ENCODE results near the gene GKN1. TPM values are rescaled to one million over a fixed set of nuclear protein-coding genes. Genes with fewer than 3 reads are reported as not detected.

The GKN1 gene
- total RNA-seq, 2 experiments from 2014 or later = not detected

GRCh38 chr2:69010437-69011194 is 36.2 kb downstream of the GKN1 start:
- H4K20me1 ChIP-seq (ENCODE audit: insufficient read depth, low read length) = no peaks in the 10 kb centered on the region
- TF ChIP-seq EZH2phosphoT487 (IDR thresholded peaks at IDR 0.05; ENCODE audit: borderline replicate concordance, low read depth, low read length) = no peak
- TF ChIP-seq CTCF (conservative IDR thresholded peaks at IDR 0.05; ENCODE audit: low read length) = no peak
- no peak overlapping the region for H3K4me2 ChIP-seq (ENCODE audit: low read length)
- H3K79me2 ChIP-seq (ENCODE audit: insufficient read depth, low read depth, low read length) = no peaks in the 10 kb centered on the region
- CTCF ChIA-PET (ENCODE audit: unreplicated experiment) = no interaction called here
- no peaks in the 10 kb centered on the region for H3K4me1 ChIP-seq (ENCODE audit: insufficient read depth, low read length, poor library complexity, severe bottlenecking)
- intact Hi-C loops (cut with micrococcal nuclease; ENCODE audit: unreplicated experiment) = no loop called here
- H3K9me3 ChIP-seq (ENCODE audit: low read length) = no peaks in the 10 kb centered on the region
- no peaks in the 10 kb centered on the region for H3K9me2 ChIP-seq (ENCODE audit: insufficient read depth, low read length)
- no peak overlapping the region for H3K27ac ChIP-seq (ENCODE audit: low read depth, low read length, poor library complexity, severe bottlenecking)
- BruUV-seq (replicated peaks) = no TSS peak
- no peak overlapping the region for H3K4me3 ChIP-seq (ENCODE audit: low read depth, low read length, poor library complexity, severe bottlenecking)
- H3K36me3 ChIP-seq (ENCODE audit: insufficient read depth, low read length) = no peaks in the 10 kb centered on the region
- POLR2A ChIA-PET = interaction anchor here (0.5 kb wide), 1 partner anchor 248 kb away, joined by 3 read pairs; no protein-coding TSS in a partner anchor
- DNase-seq (ENCODE audit: low spot score) = no peak
- H2AFZ ChIP-seq (ENCODE audit: low read length) = no peak overlapping the region

GRCh38 chr2:69011611-69012157 is 37.2 kb downstream of the GKN1 start:
- ChIA-PET CTCF (ENCODE audit: unreplicated experiment) (interaction anchor here (0.6 kb wide), 1 partner anchor 216 kb away, joined by 3 read pairs; no protein-coding TSS in a partner anchor), POLR2A (no interaction called here)
- Histone ChIP-seq H3K79me2 (ENCODE audit: insufficient read depth, low read depth, low read length) (no peaks in the 10 kb centered on the region), H3K4me3 (ENCODE audit: low read depth, low read length, poor library complexity, severe bottlenecking) (no peak overlapping the region), H3K4me1 (ENCODE audit: insufficient read depth, low read length, poor library complexity, severe bottlenecking) (no peaks in the 10 kb centered on the region), H3K9me3 (ENCODE audit: low read length) (no peaks in the 10 kb centered on the region), H3K4me2 (ENCODE audit: low read length) (no peak overlapping the region), H4K20me1 (ENCODE audit: insufficient read depth, low read length) (no peaks in the 10 kb centered on the region), H2AFZ (ENCODE audit: low read length) (no peak overlapping the region), H3K36me3 (ENCODE audit: insufficient read depth, low read length) (no peaks in the 10 kb centered on the region), H3K9me2 (ENCODE audit: insufficient read depth, low read length) (no peaks in the 10 kb centered on the region), H3K27ac (ENCODE audit: low read depth, low read length, poor library complexity, severe bottlenecking) (no peak overlapping the region)
- no TSS peak for BruUV-seq (replicated peaks)
- DNase-seq (ENCODE audit: low spot score) = no peak
- TF ChIP-seq CTCF (conservative IDR thresholded peaks at IDR 0.05; ENCODE audit: low read length) (peak; percentile 23; the same call in 1 of the 2 replicates), EZH2phosphoT487 (IDR thresholded peaks at IDR 0.05; ENCODE audit: borderline replicate concordance, low read depth, low read length) (no peak)
- intact Hi-C loops (cut with micrococcal nuclease; ENCODE audit: unreplicated experiment) = no loop called here
